ENCODE data around the gene CD1C. TPM values are rescaled to one million over a fixed set of nuclear protein-coding genes. Genes with fewer than 3 reads are reported as not detected.
A peak's percentile ranks its signal among the peaks of the same experiment; 100 is the strongest.

Gene CD1C
- total RNA-seq (under 1 TPM; 0.33 to 0.89 TPM), polyA plus RNA-seq (under 1 TPM; 0.24 TPM)

DNA sequence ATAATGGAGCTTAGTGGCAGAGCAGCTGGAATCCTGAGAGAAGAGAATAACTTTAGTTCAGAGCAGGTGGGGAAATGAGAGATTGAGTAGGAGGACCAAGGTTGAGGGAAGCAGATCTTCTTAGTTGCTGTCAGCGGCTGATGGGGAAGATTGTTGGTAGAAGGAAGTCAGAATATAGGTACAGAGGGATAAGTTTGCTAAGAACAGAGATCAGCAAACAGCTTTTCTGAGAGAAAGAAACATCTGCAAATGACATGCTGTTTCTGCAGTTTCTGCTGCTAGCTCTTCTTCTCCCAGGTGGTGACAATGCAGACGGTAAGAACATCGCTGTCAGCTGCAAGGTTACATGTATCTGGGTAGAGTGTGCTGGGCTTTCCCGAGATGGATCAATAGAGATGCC, at the start of gene CD1C:
Gene CD1C (plus strand): TSS at position 113 of the 400 bp plus-strand sequence. CDS start 142 bp downstream, at position 255.
- Histone ChIP-seq H3K36me3 (ENCODE audit: control insufficient read depth in 4 of 4, insufficient read depth in 3 of 4, low read depth in 1 of 4, low read length in 3 of 4) (no peaks in the 10 kb centered on the region), H3K27ac (ENCODE audit: low read depth in 1 of 2, low read length in 2 of 2) (no peak within 1 kb of the TSS), H3K4me1 (ENCODE audit: control insufficient read depth in 4 of 4, insufficient read depth in 4 of 4, low read length in 3 of 4) (no peaks in the 10 kb centered on the region), H3K9me3 (ENCODE audit: control insufficient read depth in 4 of 4, low read length in 3 of 4) (peaks cover 0 to 2% (median 1%) of the 10 kb centered on the region in 4 donors), H3K27me3 (ENCODE audit: control insufficient read depth in 4 of 4, insufficient read depth in 4 of 4, low read length in 3 of 4) (peaks cover 0 to 3% (median 0%) of the 10 kb centered on the region in 4 donors), H3K4me3 (ENCODE audit: low read depth in 1 of 3, low read length in 3 of 3) (no peak within 1 kb of the TSS), H3K9ac (ENCODE audit: low read depth in 1 of 2, low read length in 2 of 2) (no peak within 1 kb of the TSS)
- no peak for TF ChIP-seq RXRA (IDR thresholded peaks at IDR 0.05)
- TF ChIP-seq RAD21 (IDR thresholded peaks at IDR 0.05): no peak
- TF ChIP-seq, protein P1, sequence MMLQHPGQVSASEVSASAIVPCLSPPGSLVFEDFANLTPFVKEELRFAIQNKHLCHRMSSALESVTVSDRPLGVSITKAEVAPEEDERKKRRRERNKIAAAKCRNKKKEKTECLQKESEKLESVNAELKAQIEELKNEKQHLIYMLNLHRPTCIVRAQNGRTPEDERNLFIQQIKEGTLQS (IDR thresholded peaks at IDR 0.05): no peak
- TF ChIP-seq GABPA (IDR thresholded peaks at IDR 0.05 in 1 of 2, conservative IDR thresholded peaks at IDR 0.05 in 1 of 2): no peak
- TF ChIP-seq, protein P2, sequence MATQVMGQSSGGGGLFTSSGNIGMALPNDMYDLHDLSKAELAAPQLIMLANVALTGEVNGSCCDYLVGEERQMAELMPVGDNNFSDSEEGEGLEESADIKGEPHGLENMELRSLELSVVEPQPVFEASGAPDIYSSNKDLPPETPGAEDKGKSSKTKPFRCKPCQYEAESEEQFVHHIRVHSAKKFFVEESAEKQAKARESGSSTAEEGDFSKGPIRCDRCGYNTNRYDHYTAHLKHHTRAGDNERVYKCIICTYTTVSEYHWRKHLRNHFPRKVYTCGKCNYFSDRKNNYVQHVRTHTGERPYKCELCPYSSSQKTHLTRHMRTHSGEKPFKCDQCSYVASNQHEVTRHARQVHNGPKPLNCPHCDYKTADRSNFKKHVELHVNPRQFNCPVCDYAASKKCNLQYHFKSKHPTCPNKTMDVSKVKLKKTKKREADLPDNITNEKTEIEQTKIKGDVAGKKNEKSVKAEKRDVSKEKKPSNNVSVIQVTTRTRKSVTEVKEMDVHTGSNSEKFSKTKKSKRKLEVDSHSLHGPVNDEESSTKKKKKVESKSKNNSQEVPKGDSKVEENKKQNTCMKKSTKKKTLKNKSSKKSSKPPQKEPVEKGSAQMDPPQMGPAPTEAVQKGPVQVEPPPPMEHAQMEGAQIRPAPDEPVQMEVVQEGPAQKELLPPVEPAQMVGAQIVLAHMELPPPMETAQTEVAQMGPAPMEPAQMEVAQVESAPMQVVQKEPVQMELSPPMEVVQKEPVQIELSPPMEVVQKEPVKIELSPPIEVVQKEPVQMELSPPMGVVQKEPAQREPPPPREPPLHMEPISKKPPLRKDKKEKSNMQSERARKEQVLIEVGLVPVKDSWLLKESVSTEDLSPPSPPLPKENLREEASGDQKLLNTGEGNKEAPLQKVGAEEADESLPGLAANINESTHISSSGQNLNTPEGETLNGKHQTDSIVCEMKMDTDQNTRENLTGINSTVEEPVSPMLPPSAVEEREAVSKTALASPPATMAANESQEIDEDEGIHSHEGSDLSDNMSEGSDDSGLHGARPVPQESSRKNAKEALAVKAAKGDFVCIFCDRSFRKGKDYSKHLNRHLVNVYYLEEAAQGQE (IDR thresholded peaks at IDR 0.05): no peak
- no peak for TF ChIP-seq FOXA2 (IDR thresholded peaks at IDR 0.05)
- no peak for TF ChIP-seq FOXA1 (IDR thresholded peaks at IDR 0.05)
- TF ChIP-seq, protein P3, sequence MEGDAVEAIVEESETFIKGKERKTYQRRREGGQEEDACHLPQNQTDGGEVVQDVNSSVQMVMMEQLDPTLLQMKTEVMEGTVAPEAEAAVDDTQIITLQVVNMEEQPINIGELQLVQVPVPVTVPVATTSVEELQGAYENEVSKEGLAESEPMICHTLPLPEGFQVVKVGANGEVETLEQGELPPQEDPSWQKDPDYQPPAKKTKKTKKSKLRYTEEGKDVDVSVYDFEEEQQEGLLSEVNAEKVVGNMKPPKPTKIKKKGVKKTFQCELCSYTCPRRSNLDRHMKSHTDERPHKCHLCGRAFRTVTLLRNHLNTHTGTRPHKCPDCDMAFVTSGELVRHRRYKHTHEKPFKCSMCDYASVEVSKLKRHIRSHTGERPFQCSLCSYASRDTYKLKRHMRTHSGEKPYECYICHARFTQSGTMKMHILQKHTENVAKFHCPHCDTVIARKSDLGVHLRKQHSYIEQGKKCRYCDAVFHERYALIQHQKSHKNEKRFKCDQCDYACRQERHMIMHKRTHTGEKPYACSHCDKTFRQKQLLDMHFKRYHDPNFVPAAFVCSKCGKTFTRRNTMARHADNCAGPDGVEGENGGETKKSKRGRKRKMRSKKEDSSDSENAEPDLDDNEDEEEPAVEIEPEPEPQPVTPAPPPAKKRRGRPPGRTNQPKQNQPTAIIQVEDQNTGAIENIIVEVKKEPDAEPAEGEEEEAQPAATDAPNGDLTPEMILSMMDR (IDR thresholded peaks at IDR 0.05; ENCODE audit: low read depth, low read length, missing input control): no peak
- TF ChIP-seq HNF4G (IDR thresholded peaks at IDR 0.05): no peak
- no peak for TF ChIP-seq HNF4A (conservative IDR thresholded peaks at IDR 0.05)
- TF ChIP-seq TAF1 (conservative IDR thresholded peaks at IDR 0.05): no peak
- WGBS: 74% methylated on average over 4 of the region's 4 CpGs
- DNase-seq (ENCODE audit: low spot score): no peak

DNA sequence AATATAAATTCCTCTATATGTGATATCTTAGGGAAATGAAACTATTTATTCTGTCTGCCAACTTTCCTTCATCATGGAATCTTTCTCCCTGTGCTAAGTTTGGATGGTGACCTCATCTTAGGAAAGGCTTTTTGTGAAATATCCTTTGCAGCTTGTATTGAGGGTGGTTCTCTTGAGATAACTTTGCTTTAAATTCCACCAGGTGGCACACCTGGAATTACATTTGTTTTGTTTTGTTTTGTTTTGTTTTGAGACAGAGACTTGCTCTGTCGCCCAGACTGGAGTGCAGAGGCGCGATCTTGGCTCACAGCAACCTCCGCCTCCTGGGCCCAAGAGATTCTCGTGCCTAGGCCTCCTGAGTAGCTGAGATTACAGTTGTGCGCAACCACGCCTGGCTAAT, 43.1 kb upstream of the CD1C start:
- no peak for DNase-seq (ENCODE audit: low spot score)
- no peaks in the 10 kb centered on the region for H3K27me3 ChIP-seq (ENCODE audit: control insufficient read depth in 4 of 4, insufficient read depth in 4 of 4, low read length in 3 of 4)
- H3K4me1 ChIP-seq (ENCODE audit: control insufficient read depth in 4 of 4, insufficient read depth in 4 of 4, low read length in 3 of 4): no peaks in the 10 kb centered on the region
- no peaks in the 10 kb centered on the region for H3K9me3 ChIP-seq (ENCODE audit: control insufficient read depth in 4 of 4, low read length in 3 of 4)
- no peak overlapping the region for H3K9ac ChIP-seq (ENCODE audit: low read depth in 1 of 2, low read length in 2 of 2)
- 85% methylated on average over 7 of the region's 7 CpGs for WGBS
- no peak overlapping the region for H3K4me3 ChIP-seq (ENCODE audit: low read depth in 1 of 3, low read length in 3 of 3)
- TF ChIP-seq RAD21 (IDR thresholded peaks at IDR 0.05): peak in 1 of 2 donors; percentile 13
- TF ChIP-seq FOXA1 (IDR thresholded peaks at IDR 0.05): no peak
- TF ChIP-seq, protein P3 (IDR thresholded peaks at IDR 0.05; ENCODE audit: low read depth, low read length, missing input control): peak; percentile 5
- no peak for TF ChIP-seq RXRA (IDR thresholded peaks at IDR 0.05)
- TF ChIP-seq SP1 (IDR thresholded peaks at IDR 0.05): no peak
- no peak for TF ChIP-seq TAF1 (conservative IDR thresholded peaks at IDR 0.05)
- no peak for TF ChIP-seq FOXA2 (IDR thresholded peaks at IDR 0.05)
- no peak overlapping the region for H3K27ac ChIP-seq (ENCODE audit: low read depth in 1 of 2, low read length in 2 of 2)
- H3K36me3 ChIP-seq (ENCODE audit: control insufficient read depth in 4 of 4, insufficient read depth in 3 of 4, low read depth in 1 of 4, low read length in 3 of 4): no peaks in the 10 kb centered on the region

All from liver (tissue), 9 donors.